Fibroblast of lung (primary cell): ENCODE data around the gene MCF2L. TPM values are rescaled to one million over a fixed set of nuclear protein-coding genes. Genes with fewer than 3 reads are reported as not detected.

Source experiments
- DNase-seq, 2 donors: peaks; one replicate each; pipeline versions ENCODE4 v3.0.0 to v3.0.0-alpha.2; 2010; ENCODE audit warnings: low read depth in 2 of 2
- H2AFZ ChIP-seq: 2 replicates; pipeline ENCODE4 v1.5.1; 2012; ENCODE audit warnings: low read length, control low read depth, inconsistent platforms
- H3K27ac ChIP-seq: 2 replicates; pipeline ENCODE4 v1.5.1; 2011; ENCODE audit warnings: low read length, control low read depth; ENCODE audit not compliant: insufficient read depth
- H3K27me3 ChIP-seq: 2 replicates; pipeline ENCODE4 v1.5.1; 2011; ENCODE audit warnings: mild to moderate bottlenecking, low read length; ENCODE audit not compliant: control insufficient read depth, insufficient read depth
- H3K36me3 ChIP-seq: 2 replicates; pipeline ENCODE4 v1.5.1; 2011; ENCODE audit warnings: low read length; ENCODE audit not compliant: control insufficient read depth, insufficient read depth
- H3K4me1 ChIP-seq: 2 replicates; pipeline ENCODE4 v1.5.1; 2011; ENCODE audit warnings: low read length; ENCODE audit not compliant: control insufficient read depth, insufficient read depth; ENCODE audit errors: extremely low read depth
- H3K4me2 ChIP-seq: 2 replicates; pipeline ENCODE4 v1.5.1; 2011; ENCODE audit warnings: low read length, control low read depth; ENCODE audit not compliant: insufficient read depth; ENCODE audit errors: extremely low read depth
- H3K4me3 ChIP-seq, 4 experiments: fragments of 200-600 bp in 1 of 4; sonication (generic) in 1 of 4; replicated peaks in 1 of 4; 2 replicates each; pipeline ENCODE4 v1.5.1; 2011 to 2016; ENCODE audit warnings: low read length in 4 of 4, low read depth in 3 of 4, mild to moderate bottlenecking in 3 of 4, control low read depth in 2 of 4, inconsistent platforms in 1 of 4, mixed read lengths in 1 of 4; ENCODE audit not compliant: insufficient read depth in 1 of 4; ENCODE audit errors: control extremely low read depth in 1 of 4
- H3K79me2 ChIP-seq: 2 replicates; pipeline ENCODE4 v1.5.1; 2012; ENCODE audit warnings: mild to moderate bottlenecking, low read length, inconsistent platforms; ENCODE audit not compliant: control insufficient read depth, insufficient read depth
- H3K9ac ChIP-seq: 2 replicates; pipeline ENCODE4 v1.5.1; 2011; ENCODE audit warnings: mild to moderate bottlenecking, low read length, control low read depth; ENCODE audit not compliant: insufficient read depth
- H3K9me3 ChIP-seq: 2 replicates; pipeline ENCODE4 v1.5.1; 2012; ENCODE audit warnings: low read depth, low read length; ENCODE audit not compliant: control insufficient read depth, insufficient read depth
- H4K20me1 ChIP-seq: 2 replicates; pipeline ENCODE4 v1.5.1; 2011; ENCODE audit warnings: low read length; ENCODE audit not compliant: control insufficient read depth, insufficient read depth; ENCODE audit errors: extremely low read depth
- EZH2 ChIP-seq: IDR thresholded peaks from 2 replicates; pipeline ENCODE4 v1.5.1; 2012; ENCODE audit warnings: low read length, control low read depth, mild to moderate bottlenecking; ENCODE audit errors: missing control alignments
- polyA plus RNA-seq, 2 donors: library from polyadenylated mRNA; depleted of rRNA in 1 of 2; stranded (reverse) in 1 of 2; unstranded in 1 of 2; fragments of >200 nt; gene quantifications; 2 replicates each; pipeline ENCODE4 v1.2.1, GENCODE V29; 2011 to 2012; ENCODE audit warnings: missing spikeins in 1 of 2
- total RNA-seq: library from RNA; depleted of rRNA; stranded (reverse); fragments of >200 nt; gene quantifications from 2 replicates; pipeline ENCODE4 v1.2.1, GENCODE V29; 2014
- TF ChIP-seq, protein P1 (sequence below), 2 donors: IDR thresholded peaks in 1 of 2; conservative IDR thresholded peaks in 1 of 2; 1 replicate in 1 of 2; 2 replicates in 1 of 2; pipeline ENCODE4 v1.5.1; 2011 to 2012; ENCODE audit warnings: low read length in 2 of 2, control low read depth in 1 of 2, inconsistent platforms in 1 of 2, low read depth in 1 of 2, mild to moderate bottlenecking in 1 of 2

Gene MCF2L
- total and polyA plus RNA-seq, 2 donors (not counting 1 experiment from before 2014, with no cell fraction given): 0.18 to 3.3 TPM

DNA sequence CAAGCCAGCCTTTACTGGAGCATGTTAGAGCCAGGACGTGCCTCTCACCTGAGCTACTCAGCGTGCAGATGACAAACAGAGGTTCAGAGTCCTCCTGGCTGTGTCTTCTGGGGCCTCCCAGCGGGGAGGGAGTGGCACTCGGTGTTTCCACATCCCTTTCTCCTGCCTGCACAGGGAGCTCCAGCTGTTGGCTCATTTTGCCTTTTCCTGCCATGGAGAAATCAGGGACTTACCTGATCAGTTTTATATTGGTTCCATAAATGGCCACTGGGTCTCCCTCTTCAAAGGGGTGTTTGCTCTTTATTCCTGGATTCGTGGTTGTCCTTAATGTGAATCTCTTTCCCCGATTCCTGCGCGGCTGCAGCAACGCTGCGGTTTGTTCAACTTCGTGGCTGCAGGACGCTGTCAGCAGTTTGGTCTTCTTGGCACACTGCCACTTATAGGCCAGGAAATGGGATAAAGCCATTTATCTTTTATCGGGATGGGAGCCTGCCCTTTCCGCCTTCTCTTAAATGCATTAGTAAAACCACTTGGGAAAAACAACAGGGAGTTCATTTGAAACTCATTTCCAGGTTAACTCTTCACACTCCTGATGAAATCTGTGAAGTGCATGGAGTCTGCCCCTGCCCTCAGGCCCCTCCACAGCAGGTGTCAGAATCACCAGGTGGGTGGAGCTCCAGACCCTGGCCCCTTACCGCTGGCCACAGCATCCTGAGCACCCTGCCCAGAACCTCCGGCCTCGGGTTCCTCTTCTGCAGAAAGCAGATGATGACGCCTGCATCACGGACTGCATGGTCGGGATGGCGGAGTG, 39.8 kb upstream of the MCF2L start:
- H3K4me2 ChIP-seq: no peak overlapping the region
- no peaks in the 10 kb centered on the region for H3K9me3 ChIP-seq
- peak; percentile 27 to 62 for DNase-seq
- H2AFZ ChIP-seq: no peak overlapping the region
- H3K4me1 ChIP-seq: peaks cover 5% of the 10 kb centered on the region
- no peaks in the 10 kb centered on the region for H4K20me1 ChIP-seq
- no peaks in the 10 kb centered on the region for H3K36me3 ChIP-seq
- H3K27ac ChIP-seq: no peak overlapping the region
- H3K27me3 ChIP-seq: peaks cover 18% of the 10 kb centered on the region
- H3K9ac ChIP-seq: no peak overlapping the region
- H3K4me3 ChIP-seq: no peak overlapping the region
- TF ChIP-seq, protein P1, sequence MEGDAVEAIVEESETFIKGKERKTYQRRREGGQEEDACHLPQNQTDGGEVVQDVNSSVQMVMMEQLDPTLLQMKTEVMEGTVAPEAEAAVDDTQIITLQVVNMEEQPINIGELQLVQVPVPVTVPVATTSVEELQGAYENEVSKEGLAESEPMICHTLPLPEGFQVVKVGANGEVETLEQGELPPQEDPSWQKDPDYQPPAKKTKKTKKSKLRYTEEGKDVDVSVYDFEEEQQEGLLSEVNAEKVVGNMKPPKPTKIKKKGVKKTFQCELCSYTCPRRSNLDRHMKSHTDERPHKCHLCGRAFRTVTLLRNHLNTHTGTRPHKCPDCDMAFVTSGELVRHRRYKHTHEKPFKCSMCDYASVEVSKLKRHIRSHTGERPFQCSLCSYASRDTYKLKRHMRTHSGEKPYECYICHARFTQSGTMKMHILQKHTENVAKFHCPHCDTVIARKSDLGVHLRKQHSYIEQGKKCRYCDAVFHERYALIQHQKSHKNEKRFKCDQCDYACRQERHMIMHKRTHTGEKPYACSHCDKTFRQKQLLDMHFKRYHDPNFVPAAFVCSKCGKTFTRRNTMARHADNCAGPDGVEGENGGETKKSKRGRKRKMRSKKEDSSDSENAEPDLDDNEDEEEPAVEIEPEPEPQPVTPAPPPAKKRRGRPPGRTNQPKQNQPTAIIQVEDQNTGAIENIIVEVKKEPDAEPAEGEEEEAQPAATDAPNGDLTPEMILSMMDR (conservative IDR thresholded peaks at IDR 0.05 in 1 of 2, IDR thresholded peaks at IDR 0.05 in 1 of 2; ENCODE audit: low read depth in 1 of 2, low read length in 2 of 2): no peak
- TF ChIP-seq EZH2: no peak
- no peaks in the 10 kb centered on the region for H3K79me2 ChIP-seq

DNA sequence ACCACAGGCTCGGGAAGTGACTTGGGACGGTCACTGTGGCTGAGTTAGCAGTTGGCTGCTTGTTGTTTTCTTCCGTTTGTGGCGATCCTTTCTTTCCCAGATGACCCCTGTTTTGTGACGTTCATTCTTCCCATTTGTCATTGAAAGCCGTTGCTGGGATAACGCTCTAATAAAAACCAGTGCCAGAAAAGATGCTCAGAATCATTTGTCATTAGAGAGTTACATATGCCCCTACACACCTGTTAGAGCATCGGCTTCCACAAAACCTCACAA, 39.3 kb upstream of the MCF2L start:
- Histone ChIP-seq H4K20me1 (no peaks in the 10 kb centered on the region), H3K27ac (no peak overlapping the region), H3K4me2 (no peak overlapping the region), H3K4me3 (no peak overlapping the region), H2AFZ (no peak overlapping the region), H3K9ac (no peak overlapping the region), H3K79me2 (no peaks in the 10 kb centered on the region), H3K27me3 (peaks cover 18% of the 10 kb centered on the region), H3K9me3 (no peaks in the 10 kb centered on the region), H3K36me3 (no peaks in the 10 kb centered on the region), H3K4me1 (peaks cover 5% of the 10 kb centered on the region)
- no peak for TF ChIP-seq EZH2
- TF ChIP-seq, protein P1 (conservative IDR thresholded peaks at IDR 0.05 in 1 of 2, IDR thresholded peaks at IDR 0.05 in 1 of 2; ENCODE audit: low read depth in 1 of 2, low read length in 2 of 2): no peak
- no peak for DNase-seq

DNA sequence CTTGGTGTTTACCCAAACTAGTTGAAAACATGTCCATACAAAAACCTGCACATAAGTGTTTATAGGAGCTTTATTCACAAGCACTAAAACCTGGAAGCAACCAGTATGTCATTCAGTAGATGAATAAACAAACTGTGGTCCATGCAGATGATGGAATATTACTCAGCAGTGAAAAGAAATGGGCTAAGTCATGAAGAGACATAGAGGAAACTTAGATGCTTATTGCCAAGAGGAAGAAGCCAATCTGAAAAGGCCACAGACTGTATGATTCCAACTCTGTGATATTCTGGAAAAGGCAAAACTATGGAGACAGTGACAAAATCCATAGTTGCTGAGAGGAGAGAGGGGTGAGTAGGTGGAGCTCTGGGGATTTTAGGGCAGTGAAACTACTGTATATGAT, 38.8 kb upstream of the MCF2L start:
- Histone ChIP-seq H3K79me2 (no peaks in the 10 kb centered on the region), H3K4me3 (no peak overlapping the region), H3K36me3 (no peaks in the 10 kb centered on the region), H3K9me3 (no peaks in the 10 kb centered on the region), H3K4me1 (peaks cover 5% of the 10 kb centered on the region), H3K9ac (no peak overlapping the region), H3K27ac (no peak overlapping the region), H3K27me3 (peaks cover 16% of the 10 kb centered on the region), H4K20me1 (no peaks in the 10 kb centered on the region), H3K4me2 (no peak overlapping the region), H2AFZ (no peak overlapping the region)
- no peak for TF ChIP-seq EZH2
- TF ChIP-seq, protein P1 (conservative IDR thresholded peaks at IDR 0.05 in 1 of 2, IDR thresholded peaks at IDR 0.05 in 1 of 2; ENCODE audit: low read depth in 1 of 2, low read length in 2 of 2): no peak
- DNase-seq: no peak
